ENCODE data around the gene EXOC1.
"Not testable (repeated sequence)": the region's sequence is repeated elsewhere in the genome, so short reads cannot be mapped to it uniquely, and the experiment has no call there.

The EXOC1 gene

GRCh38 chr4:55926610-55927009 is 73.2 kb downstream of the EXOC1 start:
- Histone ChIP-seq H3K36me3 (ENCODE audit: control insufficient read depth, insufficient read depth, low read length) (no peaks in the 10 kb centered on the region), H3K27ac (ENCODE audit: insufficient read depth, low read length, poor library complexity, severe bottlenecking) (no peak overlapping the region), H3K4me1 (ENCODE audit: control insufficient read depth, insufficient read depth, low read length, poor library complexity, severe bottlenecking) (no peaks in the 10 kb centered on the region), H3K27me3 (replicated peaks; ENCODE audit: control insufficient read depth, insufficient read depth, low read length, poor library complexity, severe bottlenecking) (no peaks in the 10 kb centered on the region), H3K4me3 (ENCODE audit: insufficient read depth, low read depth, low read length, poor library complexity, severe bottlenecking) (no peak overlapping the region), H3K9me3 (ENCODE audit: control insufficient read depth, low read length) (peaks cover 3% of the 10 kb centered on the region)
- DNase-seq, result no peak

GRCh38 chr4:55927803-55928437 is 74.5 kb downstream of the EXOC1 start:
- H3K27me3 ChIP-seq (replicated peaks; ENCODE audit: control insufficient read depth, insufficient read depth, low read length, poor library complexity, severe bottlenecking), result no peaks in the 10 kb centered on the region
- H3K9me3 ChIP-seq (ENCODE audit: control insufficient read depth, low read length), result peaks cover 3% of the 10 kb centered on the region
- H3K4me1 ChIP-seq (ENCODE audit: control insufficient read depth, insufficient read depth, low read length, poor library complexity, severe bottlenecking), result no peaks in the 10 kb centered on the region
- H3K27ac ChIP-seq (ENCODE audit: insufficient read depth, low read length, poor library complexity, severe bottlenecking), result no peak overlapping the region
- no peaks in the 10 kb centered on the region for H3K36me3 ChIP-seq (ENCODE audit: control insufficient read depth, insufficient read depth, low read length)
- no peak for DNase-seq
- H3K4me3 ChIP-seq (ENCODE audit: insufficient read depth, low read depth, low read length, poor library complexity, severe bottlenecking), result no peak overlapping the region

- no peaks in the 10 kb centered on the region for H3K27me3 ChIP-seq (replicated peaks; ENCODE audit: control insufficient read depth, insufficient read depth, low read length, poor library complexity, severe bottlenecking)
Measured at GRCh38 chr4:55928846-55929245, 75.4 kb downstream of the EXOC1 start.

GRCh38 chr4:55931043-55931442 is 77.6 kb downstream of the EXOC1 start:
- no peaks in the 10 kb centered on the region for H3K4me1 ChIP-seq (ENCODE audit: control insufficient read depth, insufficient read depth, low read length, poor library complexity, severe bottlenecking)
- H3K27me3 ChIP-seq (replicated peaks; ENCODE audit: control insufficient read depth, insufficient read depth, low read length, poor library complexity, severe bottlenecking), result no peaks in the 10 kb centered on the region
- H3K36me3 ChIP-seq (ENCODE audit: control insufficient read depth, insufficient read depth, low read length), result no peaks in the 10 kb centered on the region
- no peak overlapping the region for H3K4me3 ChIP-seq (ENCODE audit: insufficient read depth, low read depth, low read length, poor library complexity, severe bottlenecking)
- H3K27ac ChIP-seq (ENCODE audit: insufficient read depth, low read length, poor library complexity, severe bottlenecking), result no peak overlapping the region
- peaks cover 3% of the 10 kb centered on the region for H3K9me3 ChIP-seq (ENCODE audit: control insufficient read depth, low read length)
- no peak for DNase-seq

More at GRCh38 chr4:55928846-55929245, 75.4 kb downstream of the EXOC1 start:
- H3K36me3 ChIP-seq (ENCODE audit: control insufficient read depth, insufficient read depth, low read length), result no peaks in the 10 kb centered on the region
- no peak overlapping the region for H3K27ac ChIP-seq (ENCODE audit: insufficient read depth, low read length, poor library complexity, severe bottlenecking)
- no peak overlapping the region for H3K4me3 ChIP-seq (ENCODE audit: insufficient read depth, low read depth, low read length, poor library complexity, severe bottlenecking)
- no peaks in the 10 kb centered on the region for H3K4me1 ChIP-seq (ENCODE audit: control insufficient read depth, insufficient read depth, low read length, poor library complexity, severe bottlenecking)
- DNase-seq, result no peak
- H3K9me3 ChIP-seq (ENCODE audit: control insufficient read depth, low read length), result peaks cover 3% of the 10 kb centered on the region

GRCh38 chr4:55931833-55932232 is 78.4 kb downstream of the EXOC1 start:
- Histone ChIP-seq H3K4me3 (ENCODE audit: insufficient read depth, low read depth, low read length, poor library complexity, severe bottlenecking) (no peak overlapping the region), H3K27me3 (replicated peaks; ENCODE audit: control insufficient read depth, insufficient read depth, low read length, poor library complexity, severe bottlenecking) (no peaks in the 10 kb centered on the region), H3K36me3 (ENCODE audit: control insufficient read depth, insufficient read depth, low read length) (no peaks in the 10 kb centered on the region), H3K4me1 (ENCODE audit: control insufficient read depth, insufficient read depth, low read length, poor library complexity, severe bottlenecking) (no peaks in the 10 kb centered on the region), H3K27ac (ENCODE audit: insufficient read depth, low read length, poor library complexity, severe bottlenecking) (no peak overlapping the region), H3K9me3 (ENCODE audit: control insufficient read depth, low read length) (peaks cover 3% of the 10 kb centered on the region)
- no peak for DNase-seq

- DNase-seq, result no peak
- Histone ChIP-seq H3K27me3 (replicated peaks; ENCODE audit: control insufficient read depth, insufficient read depth, low read length, poor library complexity, severe bottlenecking) (no peaks in the 10 kb centered on the region), H3K27ac (ENCODE audit: insufficient read depth, low read length, poor library complexity, severe bottlenecking) (no peak overlapping the region), H3K4me1 (ENCODE audit: control insufficient read depth, insufficient read depth, low read length, poor library complexity, severe bottlenecking) (no peaks in the 10 kb centered on the region), H3K36me3 (ENCODE audit: control insufficient read depth, insufficient read depth, low read length) (no peaks in the 10 kb centered on the region), H3K4me3 (ENCODE audit: insufficient read depth, low read depth, low read length, poor library complexity, severe bottlenecking) (no peak overlapping the region), H3K9me3 (ENCODE audit: control insufficient read depth, low read length) (peaks cover 3% of the 10 kb centered on the region)
Measured at GRCh38 chr4:55932511-55932910, 79.1 kb downstream of the EXOC1 start.

GRCh38 chr4:55933611-55934010 is 80.2 kb downstream of the EXOC1 start:
- Histone ChIP-seq H3K36me3 (ENCODE audit: control insufficient read depth, insufficient read depth, low read length) (peaks cover 2% of the 10 kb centered on the region), H3K27ac (ENCODE audit: insufficient read depth, low read length, poor library complexity, severe bottlenecking) (no peak overlapping the region), H3K9me3 (ENCODE audit: control insufficient read depth, low read length) (no peaks in the 10 kb centered on the region), H3K4me1 (ENCODE audit: control insufficient read depth, insufficient read depth, low read length, poor library complexity, severe bottlenecking) (no peaks in the 10 kb centered on the region), H3K4me3 (ENCODE audit: insufficient read depth, low read depth, low read length, poor library complexity, severe bottlenecking) (no peak overlapping the region), H3K27me3 (replicated peaks; ENCODE audit: control insufficient read depth, insufficient read depth, low read length, poor library complexity, severe bottlenecking) (no peaks in the 10 kb centered on the region)
- DNase-seq, result no peak

GRCh38 chr4:55935907-55936306 is 82.5 kb downstream of the EXOC1 start:
- not testable (repeated sequence) for DNase-seq; H3K9me3 ChIP-seq (ENCODE audit: control insufficient read depth, low read length); H3K4me1 ChIP-seq (ENCODE audit: control insufficient read depth, insufficient read depth, low read length, poor library complexity, severe bottlenecking); H3K36me3 ChIP-seq (ENCODE audit: control insufficient read depth, insufficient read depth, low read length); H3K27me3 ChIP-seq (replicated peaks; ENCODE audit: control insufficient read depth, insufficient read depth, low read length, poor library complexity, severe bottlenecking); H3K4me3 ChIP-seq (ENCODE audit: insufficient read depth, low read depth, low read length, poor library complexity, severe bottlenecking); H3K27ac ChIP-seq (ENCODE audit: insufficient read depth, low read length, poor library complexity, severe bottlenecking)

- H3K4me1 ChIP-seq (ENCODE audit: control insufficient read depth, insufficient read depth, low read length, poor library complexity, severe bottlenecking), result no peaks in the 10 kb centered on the region
- no peaks in the 10 kb centered on the region for H3K9me3 ChIP-seq (ENCODE audit: control insufficient read depth, low read length)
- H3K27ac ChIP-seq (ENCODE audit: insufficient read depth, low read length, poor library complexity, severe bottlenecking), result no peak overlapping the region
- no peak overlapping the region for H3K4me3 ChIP-seq (ENCODE audit: insufficient read depth, low read depth, low read length, poor library complexity, severe bottlenecking)
- H3K27me3 ChIP-seq (replicated peaks; ENCODE audit: control insufficient read depth, insufficient read depth, low read length, poor library complexity, severe bottlenecking), result no peaks in the 10 kb centered on the region
- H3K36me3 ChIP-seq (ENCODE audit: control insufficient read depth, insufficient read depth, low read length), result peaks cover 8% of the 10 kb centered on the region
- DNase-seq, result no peak
Measured at GRCh38 chr4:55938481-55938880, 85.0 kb downstream of the EXOC1 start.

- Histone ChIP-seq H3K36me3 (ENCODE audit: control insufficient read depth, insufficient read depth, low read length) (peaks cover 8% of the 10 kb centered on the region), H3K9me3 (ENCODE audit: control insufficient read depth, low read length) (no peaks in the 10 kb centered on the region), H3K27ac (ENCODE audit: insufficient read depth, low read length, poor library complexity, severe bottlenecking) (no peak overlapping the region), H3K27me3 (replicated peaks; ENCODE audit: control insufficient read depth, insufficient read depth, low read length, poor library complexity, severe bottlenecking) (no peaks in the 10 kb centered on the region), H3K4me1 (ENCODE audit: control insufficient read depth, insufficient read depth, low read length, poor library complexity, severe bottlenecking) (no peaks in the 10 kb centered on the region), H3K4me3 (ENCODE audit: insufficient read depth, low read depth, low read length, poor library complexity, severe bottlenecking) (no peak overlapping the region)
- DNase-seq, result no peak
Measured at GRCh38 chr4:55939421-55939820, 86.0 kb downstream of the EXOC1 start.
